GM19239 (cell line): Measurements from ENCODE around the gene VPS51.
"Not testable (repeated sequence)": the region's sequence is repeated elsewhere in the genome, so short reads cannot be mapped to it uniquely, and the experiment has no call there.

Source experiments
- DNase-seq: peaks from one replicate; pipeline ENCODE4 v3.0.0; 2011; ENCODE audit warnings: low spot score; ENCODE audit not compliant: insufficient read length
- FAIRE-seq: peaks from 2 replicates; lab custom pipeline; 2011; peaks lifted over from hg19 to GRCh38; lab: Jason Lieb, UNC

VPS51 gene

DNA sequence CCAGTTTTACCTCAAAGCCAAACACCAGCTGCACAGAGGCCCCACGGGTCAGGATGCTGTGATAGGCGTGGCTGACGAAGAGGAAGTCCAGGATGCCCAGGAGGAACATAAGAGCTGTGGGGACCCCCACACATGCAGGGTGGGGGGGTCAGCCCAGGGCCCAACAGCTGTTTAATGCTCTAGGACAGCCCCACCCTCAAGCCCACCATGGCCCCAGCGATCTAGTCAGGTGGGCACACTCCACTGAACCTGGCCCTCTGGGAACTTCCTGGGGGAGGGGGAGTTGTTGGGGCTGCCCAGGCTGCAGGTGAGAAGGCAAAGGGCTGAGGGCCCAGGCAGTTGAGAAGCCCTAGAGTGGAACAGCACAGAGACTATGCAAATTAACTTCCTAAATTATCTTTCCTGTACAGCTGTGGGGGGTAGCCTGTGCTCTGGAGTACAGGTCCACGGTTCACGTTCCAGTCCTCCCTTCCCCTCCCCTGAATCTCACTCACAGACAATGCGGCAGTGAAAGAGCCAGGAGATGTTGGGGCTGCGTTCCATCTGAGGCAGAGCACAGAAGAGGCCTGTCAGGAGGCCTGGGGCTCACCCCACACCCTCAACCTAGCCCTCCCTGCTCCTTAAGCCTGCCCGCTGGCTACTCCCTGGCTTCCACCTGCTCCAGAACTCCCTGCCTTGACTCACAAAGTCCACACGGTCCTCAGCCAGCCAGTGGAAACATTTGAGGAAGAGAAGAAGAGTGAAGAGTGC, 36.4 kb downstream of the VPS51 start:
- DNase-seq, result no peak
- peak; percentile 96 for FAIRE-seq

DNA sequence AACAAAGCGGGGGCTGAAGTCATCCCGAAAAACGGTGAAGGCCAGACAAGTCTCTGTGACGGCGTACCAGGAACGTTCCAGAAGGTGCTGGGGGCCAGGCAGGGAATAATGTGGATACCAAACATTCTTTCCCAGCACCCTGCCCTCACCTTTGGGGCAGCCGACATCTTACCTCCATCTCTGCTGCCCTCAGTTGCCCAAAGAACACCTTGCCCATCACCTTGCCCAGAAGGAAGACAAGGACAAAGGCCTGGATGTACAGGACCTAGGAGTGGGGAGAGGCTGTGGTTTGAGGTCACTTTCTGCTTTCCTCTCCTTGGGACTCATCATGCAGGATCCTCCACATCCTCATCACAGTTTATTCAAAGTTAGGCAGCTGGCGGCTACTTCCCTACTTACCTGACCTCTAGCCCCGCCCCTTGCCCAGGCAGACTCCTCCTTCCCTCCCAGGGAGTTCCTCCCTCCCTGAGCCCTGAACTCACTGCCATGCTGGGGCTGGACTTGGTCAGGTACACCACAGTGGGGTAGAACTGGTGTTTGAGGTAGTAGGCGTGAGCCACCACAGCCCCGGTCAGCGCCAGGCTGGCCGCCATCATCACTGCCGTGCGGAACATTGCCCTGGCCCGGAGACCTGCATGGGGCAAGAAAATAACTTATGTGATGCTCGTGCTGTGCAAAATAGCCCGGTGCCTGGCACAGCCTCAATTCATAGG, 37.1 kb downstream of the VPS51 start:
- DNase-seq (no peak), FAIRE-seq (peak; percentile 94)

DNA sequence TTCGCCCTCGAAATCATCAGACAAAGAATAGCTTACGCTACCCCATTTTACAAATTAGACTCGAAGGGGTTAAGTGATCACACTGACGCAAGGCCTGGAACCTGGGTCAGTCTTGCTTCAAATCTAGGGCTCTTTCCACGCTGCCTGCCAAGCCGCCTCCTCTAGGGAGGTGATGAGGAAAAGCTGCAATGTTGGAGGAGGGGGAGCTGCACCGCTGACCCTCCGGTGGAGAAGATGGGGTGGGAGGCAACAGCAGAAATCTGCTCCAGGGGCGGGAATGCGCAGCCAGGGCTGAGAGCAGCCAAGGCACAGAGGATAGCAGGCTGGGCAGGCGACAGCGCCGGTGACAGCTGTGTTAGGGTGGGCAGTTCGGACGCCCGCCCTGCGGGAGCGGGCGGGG, 37.7 kb downstream of the VPS51 start:
- FAIRE-seq, result no peak
- no peak for DNase-seq

DNA sequence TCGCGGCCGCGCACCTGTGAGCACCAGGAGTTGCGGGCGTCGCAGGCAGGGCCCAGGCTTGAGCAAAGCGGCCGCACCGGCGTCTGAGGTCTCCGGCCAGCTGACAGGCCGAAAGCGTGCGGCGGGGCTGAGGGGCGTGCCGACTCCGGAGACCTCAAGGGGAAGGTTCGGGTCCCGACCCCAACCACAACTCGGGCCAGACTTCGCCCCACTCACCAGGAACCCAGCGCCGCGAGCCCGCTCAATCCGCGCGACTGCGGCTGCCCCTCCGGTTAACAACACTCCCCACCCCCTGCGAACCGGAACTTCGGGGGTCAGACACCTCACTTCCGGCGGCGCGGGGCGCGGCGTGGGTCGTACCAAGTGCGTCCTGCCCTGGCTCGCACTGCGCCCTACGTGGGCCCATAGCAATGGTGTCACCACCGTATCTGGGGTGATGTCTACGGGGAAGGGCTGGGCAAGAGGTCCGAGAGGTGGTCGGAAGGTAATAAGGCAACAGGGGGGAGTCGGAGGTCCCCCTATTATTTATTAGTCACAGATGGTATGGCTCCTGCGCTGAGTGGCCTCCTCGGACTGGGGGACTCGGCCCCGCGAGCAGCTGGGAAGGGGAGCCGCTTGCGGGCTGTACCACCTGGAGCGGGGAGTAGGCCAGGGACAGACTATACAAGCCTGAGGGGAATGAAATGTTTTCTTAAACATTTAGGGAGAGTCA, 38.4 kb downstream of the VPS51 start, which contains the start of gene SYVN1:
TSS of gene SYVN1 (minus strand) at position 280 of the 712 bp plus-strand sequence. CDS start 918 bp downstream, outside the sequence.
- DNase-seq (peak; percentile 82), FAIRE-seq (no peak)

DNA sequence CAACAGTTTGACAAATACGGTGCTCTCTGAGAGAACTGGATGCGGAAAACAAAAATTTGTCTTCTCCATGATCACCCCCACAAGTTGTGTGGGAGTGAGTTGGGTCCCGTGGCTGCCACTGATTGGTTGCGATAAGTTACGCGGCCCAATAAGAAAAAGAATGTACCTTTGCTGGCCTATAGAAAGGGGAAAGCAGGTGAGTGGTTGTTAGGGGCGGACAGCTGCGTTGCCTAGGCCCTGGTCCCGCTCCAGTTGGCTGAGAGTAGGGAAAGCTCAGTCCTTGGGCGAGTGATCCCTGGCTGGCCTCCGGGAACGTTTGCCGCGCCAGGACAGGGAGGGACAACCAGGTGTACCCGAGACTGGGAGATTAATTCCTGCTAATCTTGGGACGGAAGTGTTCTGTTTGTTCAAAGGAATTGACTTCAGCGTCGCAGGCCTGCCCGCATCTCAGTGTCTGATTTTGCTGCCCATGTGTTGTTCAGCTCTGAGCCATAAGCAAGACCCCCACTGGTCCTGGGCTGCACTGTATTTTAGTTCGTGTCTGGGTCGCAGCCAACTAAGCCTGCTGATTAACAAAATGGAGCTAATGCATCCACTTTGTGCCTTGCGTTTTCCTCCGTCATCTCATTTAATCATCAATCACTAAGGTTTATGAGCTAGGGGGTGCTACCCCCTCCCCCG, 39.1 kb downstream of the VPS51 start:
- FAIRE-seq (peak; percentile 99), DNase-seq (peak; percentile 83)

DNA sequence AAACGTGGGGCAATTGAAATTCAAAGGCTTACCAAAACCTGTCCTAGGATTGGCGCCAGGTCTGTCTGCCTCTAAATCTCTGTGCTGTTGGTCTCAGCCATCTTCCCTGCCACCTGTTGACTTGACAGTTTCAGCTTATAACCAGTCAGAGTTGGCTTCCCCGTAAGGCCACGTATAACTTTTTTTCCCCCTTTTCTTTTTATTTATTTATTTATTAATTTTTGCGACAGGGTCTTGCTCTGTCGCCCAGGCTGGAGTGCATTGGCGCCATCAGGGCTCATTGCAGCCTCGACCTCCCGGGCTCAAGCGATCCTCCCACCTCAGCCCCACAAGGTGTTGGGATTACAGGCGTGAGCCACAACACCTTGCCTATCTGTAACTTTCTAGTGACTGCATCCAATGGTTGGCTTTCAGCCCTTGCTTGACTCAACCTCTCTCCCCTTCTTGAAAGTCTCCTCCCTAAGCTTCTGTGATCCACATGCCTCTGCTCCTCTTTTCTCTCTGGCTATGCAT, 39.7 kb downstream of the VPS51 start:
- FAIRE-seq, result no peak
- no peak for DNase-seq

DNA sequence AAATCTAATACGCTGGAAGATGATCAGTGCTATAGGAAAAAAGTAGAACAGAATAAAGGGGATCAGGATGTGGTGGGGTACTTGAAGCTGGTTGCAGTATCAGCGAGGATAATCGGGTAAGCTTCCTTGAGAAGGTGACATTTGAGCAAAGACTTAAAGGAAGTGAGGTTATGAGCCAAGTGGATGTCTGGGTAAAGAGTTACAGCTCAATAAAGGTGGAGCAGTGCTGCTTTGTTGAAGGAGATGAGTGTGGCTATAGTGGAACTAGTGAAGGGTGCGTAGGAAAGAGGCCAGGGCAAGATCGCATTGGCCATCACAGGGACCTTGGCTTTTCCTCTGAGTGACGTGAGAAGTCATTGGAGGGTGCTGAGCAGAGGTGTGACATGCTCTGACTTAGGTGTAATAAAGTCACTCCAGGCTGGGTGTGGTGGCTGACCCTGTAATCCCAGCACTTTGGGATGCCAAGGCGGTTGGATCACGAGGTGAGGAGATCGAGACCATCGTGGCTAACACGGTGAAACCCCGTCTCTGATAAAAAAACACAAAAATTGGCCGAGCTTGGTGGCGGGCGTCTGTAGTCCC, 40.6 kb downstream of the VPS51 start:
- FAIRE-seq (no peak), DNase-seq (no peak)

DNA sequence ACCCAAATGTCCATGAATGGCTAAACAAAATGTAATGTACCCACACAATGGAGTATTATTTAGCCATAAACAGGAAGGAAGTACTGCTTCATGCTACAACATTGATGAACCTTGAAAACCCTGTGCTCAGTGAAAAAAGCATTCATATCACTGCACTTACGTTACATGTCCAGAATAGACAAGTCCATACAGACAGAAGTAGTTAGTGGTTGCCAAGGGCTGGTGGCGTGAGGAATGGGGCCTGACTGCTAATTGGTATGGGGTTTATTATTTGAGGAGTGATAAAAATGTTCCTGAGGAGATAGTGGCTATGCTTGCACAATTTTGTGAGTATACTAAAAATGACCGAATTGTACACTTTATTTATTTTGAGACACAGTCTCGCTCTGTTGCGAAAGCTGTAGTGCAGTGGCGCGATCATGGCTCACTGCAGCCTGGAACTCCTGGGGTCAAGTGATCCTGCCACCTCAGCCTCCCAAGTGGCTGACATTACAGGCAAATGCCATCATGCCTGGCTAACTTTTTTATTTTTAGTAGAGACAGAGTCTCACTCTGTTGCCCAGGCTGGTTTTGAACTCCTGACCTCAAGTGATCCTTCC, 46.0 kb downstream of the VPS51 start:
- no peak for FAIRE-seq
- no peak for DNase-seq

DNA sequence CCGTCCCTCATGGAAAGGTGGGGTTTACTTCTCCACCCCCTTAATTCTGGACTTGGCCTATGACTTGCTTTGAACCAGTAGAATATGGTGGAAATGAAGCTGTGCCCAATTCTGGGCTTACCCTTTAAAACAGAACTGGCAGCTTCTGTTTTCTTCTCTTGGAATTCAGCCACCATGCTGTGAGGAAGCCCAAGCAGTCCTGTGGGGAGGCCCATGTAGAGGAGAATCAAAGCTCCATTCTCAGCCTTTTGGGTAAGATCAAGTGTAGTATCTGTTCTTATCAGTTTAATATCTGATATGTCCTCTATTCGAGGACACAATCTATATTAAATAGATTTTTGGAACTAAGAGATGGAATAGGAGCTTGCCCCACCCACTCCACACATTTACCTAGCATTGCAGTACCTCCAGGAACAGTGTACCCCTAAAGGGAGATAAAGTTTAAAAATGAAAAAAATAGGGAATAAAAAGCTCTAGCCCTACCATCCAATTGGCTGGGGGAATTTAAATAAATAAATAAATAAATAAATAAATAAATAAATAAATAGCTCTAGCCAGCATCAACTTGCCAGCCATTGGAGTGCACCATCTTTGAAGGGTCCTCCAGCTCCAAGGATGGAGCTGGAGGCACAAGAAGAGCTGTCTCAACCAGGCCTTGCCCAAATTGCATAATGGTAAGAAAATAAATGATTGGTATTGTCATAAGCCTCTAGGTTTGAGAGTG, 51.5 kb downstream of the VPS51 start:
- no peak for FAIRE-seq

DNA sequence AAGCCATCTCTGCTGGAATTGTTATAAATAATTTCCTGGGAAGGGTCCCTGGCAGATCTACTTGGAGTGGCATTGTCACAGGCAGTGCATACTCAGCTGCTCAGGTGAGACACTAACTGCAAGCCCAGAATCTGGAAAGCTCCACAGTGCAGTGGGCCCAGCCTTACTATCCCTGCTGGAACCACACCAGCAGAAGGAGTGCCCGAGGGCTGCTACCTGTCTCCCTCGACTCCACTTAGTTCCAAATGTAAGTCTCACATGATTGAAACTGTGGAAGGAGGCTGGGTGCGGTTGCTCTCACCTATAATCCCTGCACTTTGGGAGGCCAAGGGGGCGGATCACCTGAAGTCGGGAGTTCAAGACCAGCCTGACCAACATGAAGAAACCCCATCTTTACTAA, 52.6 kb downstream of the VPS51 start:
- DNase-seq, result no peak
- FAIRE-seq, result no peak

More for the DNA sequence above, 51.5 kb downstream of the VPS51 start:
- no peak for DNase-seq

DNA sequence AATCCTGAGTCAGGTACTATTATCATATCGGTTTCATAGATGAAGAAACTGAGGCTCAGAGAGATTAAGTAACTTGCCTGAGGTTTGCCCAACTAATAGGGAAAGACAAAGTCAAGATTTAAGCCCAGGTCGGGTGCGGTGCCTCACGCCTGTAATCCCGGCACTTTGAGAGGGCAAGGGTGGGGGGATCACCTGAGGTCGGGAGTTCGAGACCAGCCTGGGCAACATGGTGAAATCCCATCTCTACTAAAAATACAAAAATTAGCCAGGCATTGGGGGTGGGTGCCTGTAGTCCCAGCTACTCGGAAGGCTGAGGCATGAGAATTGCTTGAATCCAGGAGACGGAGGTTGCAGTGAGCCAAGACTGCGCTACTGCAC, 54.1 kb downstream of the VPS51 start:
- DNase-seq, FAIRE-seq: not testable (repeated sequence)

DNA sequence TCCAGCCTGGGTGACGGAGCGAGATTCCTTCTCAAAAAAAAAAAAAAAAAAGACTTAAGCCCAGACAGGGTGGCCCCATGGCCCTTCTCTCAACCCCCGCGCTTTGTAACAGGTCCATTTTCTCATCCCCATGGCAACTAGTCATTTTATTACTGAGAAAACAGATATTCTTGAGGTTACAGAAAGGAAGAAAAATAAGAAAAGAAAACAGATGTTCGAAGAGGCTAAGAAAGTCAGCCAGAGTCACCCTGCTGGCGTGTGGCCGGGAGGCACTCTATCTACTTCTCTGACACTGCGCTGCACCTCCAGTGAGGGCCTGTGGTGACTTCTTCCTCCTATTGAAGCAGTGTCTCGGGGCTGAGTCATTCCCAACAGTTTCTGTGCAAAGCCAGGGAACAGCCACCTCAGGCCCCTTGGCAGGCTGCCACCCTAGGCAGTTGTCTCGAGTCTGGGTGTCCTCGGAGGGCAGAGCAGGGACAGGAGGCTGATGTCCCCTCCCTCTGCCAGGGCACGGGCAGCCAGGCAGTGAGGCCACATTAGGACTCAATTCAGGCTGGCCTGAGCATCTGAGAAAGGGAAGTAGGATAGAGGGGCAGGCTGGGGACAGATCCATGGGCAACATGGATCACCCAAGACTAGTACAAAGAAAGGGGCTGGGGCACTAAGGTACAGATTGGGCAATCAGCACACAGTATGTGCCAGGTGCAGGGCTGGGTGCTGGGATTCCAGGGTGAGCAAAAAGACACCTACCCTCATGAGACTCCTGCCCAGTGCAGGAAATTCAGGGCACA, 54.7 kb downstream of the VPS51 start:
- FAIRE-seq (no peak), DNase-seq (no peak)

DNA sequence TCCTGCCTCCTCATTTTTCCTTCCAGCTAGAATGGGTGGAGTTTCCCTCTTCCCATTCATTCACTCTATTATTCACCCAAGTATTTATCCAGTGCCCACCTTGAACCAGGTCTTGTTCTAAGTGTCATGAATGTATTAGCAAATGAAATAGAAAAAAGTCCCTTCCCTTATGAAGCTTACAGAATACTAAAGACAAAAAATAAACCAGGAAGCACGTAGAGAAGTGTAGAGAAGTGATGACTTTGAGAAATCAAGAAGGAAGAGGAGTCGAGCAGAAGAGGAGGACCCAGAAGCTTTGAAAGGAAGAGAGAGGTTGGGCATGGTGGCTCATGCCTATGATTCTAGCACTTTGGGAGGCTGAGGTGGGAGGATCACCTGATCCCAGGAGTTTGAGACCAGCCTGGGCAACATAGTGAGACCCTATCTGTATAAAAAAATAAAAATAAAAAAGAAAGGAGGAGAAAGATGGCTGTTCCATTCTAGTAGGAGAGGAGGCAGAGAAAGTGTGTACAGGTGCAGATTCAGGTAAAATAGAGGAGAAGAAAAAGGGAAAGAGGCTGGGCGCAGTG, 55.4 kb downstream of the VPS51 start:
- DNase-seq, result no peak

DNA sequence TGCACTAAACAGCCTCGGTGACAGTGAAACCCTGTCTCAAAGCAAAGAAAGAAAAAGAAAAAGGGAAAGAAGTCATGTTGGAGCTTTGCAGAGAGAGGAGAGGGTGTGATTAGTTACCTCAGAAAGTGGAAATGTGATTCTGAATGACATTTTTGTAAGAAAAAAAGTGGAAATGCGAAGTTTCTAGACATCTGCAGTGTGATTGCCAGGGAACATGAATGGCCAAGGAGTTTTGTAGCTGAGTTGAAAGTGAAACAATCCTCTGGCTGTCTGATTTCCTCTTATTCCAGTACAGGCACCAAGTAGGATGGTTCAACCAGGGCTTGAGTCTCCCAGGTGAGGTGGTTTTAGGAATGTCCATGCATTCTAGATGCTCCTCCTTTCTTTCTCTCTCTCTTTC, 56.1 kb downstream of the VPS51 start:
- FAIRE-seq, result no peak
- no peak for DNase-seq

More for the DNA sequence above, 55.4 kb downstream of the VPS51 start:
- no peak for FAIRE-seq

DNA sequence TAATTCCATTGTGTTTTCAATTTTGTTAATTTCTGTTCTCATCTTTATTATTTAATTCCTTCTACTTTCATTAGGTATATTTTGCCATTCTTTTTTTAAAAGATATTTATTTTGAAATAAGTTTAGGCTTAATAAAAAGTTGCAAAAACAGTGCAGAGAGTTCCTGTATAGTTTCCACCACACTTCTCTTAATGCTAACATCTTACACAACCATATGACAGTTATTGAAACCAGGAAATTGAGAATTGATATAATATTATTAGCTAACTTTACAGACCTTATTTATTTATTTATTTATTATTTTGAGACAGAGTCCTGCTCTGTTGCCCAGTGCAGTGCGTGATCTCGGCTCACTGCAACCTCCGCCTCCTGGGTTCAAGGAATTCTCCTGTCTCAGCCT, 60.2 kb downstream of the VPS51 start:
- FAIRE-seq, result no peak
- DNase-seq, result no peak

DNA sequence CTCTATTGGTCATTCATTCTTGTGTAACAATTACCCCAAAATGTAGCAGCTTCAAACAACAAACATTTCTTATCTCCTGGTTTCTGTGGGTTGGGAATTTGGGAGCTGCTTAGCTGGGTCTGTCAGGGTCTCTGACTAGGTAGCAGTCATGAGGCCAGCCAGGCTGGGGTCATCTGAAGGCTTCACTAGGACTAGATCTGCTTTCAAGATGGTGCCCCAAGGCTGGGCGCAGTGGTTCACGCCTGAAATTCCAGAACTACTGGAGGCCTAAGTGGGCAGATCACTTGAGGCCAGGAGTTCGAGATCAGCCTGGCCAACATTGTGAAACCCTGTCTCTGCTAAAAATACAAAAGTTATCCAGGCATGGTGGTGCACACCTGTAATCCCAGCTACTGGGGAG, 60.9 kb downstream of the VPS51 start:
- FAIRE-seq, result no peak

DNA sequence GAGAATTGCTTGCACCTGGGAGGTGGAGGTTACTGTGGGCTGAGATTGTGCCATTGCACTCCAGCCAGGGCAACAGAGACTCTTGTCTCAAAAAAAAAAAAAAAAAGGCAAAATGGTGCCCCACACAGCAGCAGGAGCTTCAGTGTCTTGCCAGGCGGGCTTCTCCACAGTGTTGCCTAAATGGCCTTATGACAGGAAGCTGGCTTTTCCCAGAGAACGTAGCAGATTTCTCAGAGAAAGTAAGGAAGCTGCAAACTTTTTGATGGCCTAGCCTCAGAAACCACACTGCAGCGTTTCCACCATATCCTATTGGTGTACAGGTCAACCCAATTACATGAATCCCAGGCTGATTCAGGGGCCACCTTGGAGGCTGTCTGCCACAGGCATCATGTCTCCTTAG, 61.3 kb downstream of the VPS51 start:
- no peak for FAIRE-seq

More for the DNA sequence above, 60.9 kb downstream of the VPS51 start:
- no peak for DNase-seq

DNA sequence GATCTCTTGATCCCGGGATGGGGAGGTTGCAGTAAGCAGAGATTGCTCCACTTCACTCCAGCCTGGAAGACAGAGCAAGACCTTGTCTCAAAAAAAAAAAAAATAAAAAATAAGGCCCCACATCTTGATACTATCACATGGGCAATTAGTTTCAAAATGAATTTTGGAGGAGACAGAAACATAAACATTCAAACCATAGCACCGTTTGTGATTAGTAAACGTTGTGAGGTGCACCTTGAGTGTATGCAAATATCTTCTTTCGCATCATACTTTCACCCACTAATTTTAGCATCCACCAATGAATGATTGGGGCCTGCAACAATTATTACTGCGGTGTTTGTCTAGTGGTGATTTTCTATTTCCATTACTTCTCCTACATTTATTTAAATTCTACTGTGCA, 63.0 kb downstream of the VPS51 start:
- DNase-seq (peak; percentile 28), FAIRE-seq (peak; percentile 86)

More for the DNA sequence above, 61.3 kb downstream of the VPS51 start:
- DNase-seq, result no peak
